Spleen (tissue), 11 donors: ENCODE results near the gene TSHB. TPM values are rescaled to one million over a fixed set of nuclear protein-coding genes. Genes with fewer than 3 reads are reported as not detected.

Experiments
- DNase-seq: peaks from one replicate; pipeline ENCODE4 v3.0.0-alpha.2; 2020
- H3K27ac ChIP-seq, 8 donors: fragments of 200-600 bp; sonication (generic) in 7 of 8; 1 replicate in 4 of 8; 2 replicates in 4 of 8; pipeline versions ENCODE4 v1.5.0 to v1.8.0; 2016 to 2021; ENCODE audit warnings: inconsistent platforms in 4 of 8, mild to moderate bottlenecking in 4 of 8, moderate library complexity in 1 of 8
- H3K27me3 ChIP-seq, 7 donors: fragments of 200-600 bp; sonication (generic) in 6 of 7; replicated peaks in 1 of 7; 1 replicate in 4 of 7; 2 replicates in 3 of 7; pipeline versions ENCODE4 v1.5.0 to v1.8.0; 2016 to 2021; ENCODE audit warnings: inconsistent platforms in 3 of 7, mild to moderate bottlenecking in 1 of 7
- H3K36me3 ChIP-seq, 6 donors: fragments of 200-600 bp; sonication (generic) in 5 of 6; 1 replicate in 4 of 6; 2 replicates in 2 of 6; pipeline versions ENCODE4 v1.5.0 to v1.8.0; 2016 to 2021; ENCODE audit warnings: inconsistent platforms in 2 of 6
- H3K4me1 ChIP-seq, 6 donors: fragments of 200-600 bp; sonication (generic) in 5 of 6; 1 replicate in 3 of 6; 2 replicates in 3 of 6; pipeline versions ENCODE4 v1.5.0 to v1.8.0; 2016 to 2021; ENCODE audit warnings: inconsistent platforms in 3 of 6
- H3K4me3 ChIP-seq, 8 donors: fragments of 200-600 bp; sonication (generic) in 7 of 8; 1 replicate in 4 of 8; 2 replicates in 4 of 8; pipeline versions ENCODE4 v1.5.0 to v1.8.0; 2016 to 2021; ENCODE audit warnings: inconsistent platforms in 4 of 8, mild to moderate bottlenecking in 4 of 8, moderate library complexity in 2 of 8
- H3K9me3 ChIP-seq, 8 donors: fragments of 200-600 bp; sonication (generic) in 7 of 8; 1 replicate in 4 of 8; 2 replicates in 4 of 8; pipeline versions ENCODE4 v1.5.0 to v1.8.0; 2016 to 2021; ENCODE audit warnings: inconsistent platforms in 4 of 8
- CTCF ChIP-seq, 11 experiments: fragments of 200-600 bp in 7 of 11; fragments of 450-650 bp in 4 of 11; sonication (generic) in 4 of 11; IDR thresholded peaks in 8 of 11; conservative IDR thresholded peaks in 3 of 11; 1 replicate in 7 of 11; 2 replicates in 4 of 11; pipeline versions ENCODE4 v1.4.0 to v1.8.0; 2016 to 2021; ENCODE audit warnings: antibody characterized with exemption in 11 of 11, inconsistent platforms in 4 of 11, mild to moderate bottlenecking in 1 of 11
- POLR2A ChIP-seq, 3 donors: fragments of 450-650 bp; IDR thresholded peaks; one replicate each; pipeline ENCODE4 v1.5.1; 2017; ENCODE audit warnings: antibody characterized with exemption in 3 of 3, mild to moderate bottlenecking in 1 of 3
- POLR2AphosphoS5 ChIP-seq, 3 donors: sonication (generic); formaldehyde crosslinking; IDR thresholded peaks; one replicate each; pipeline ENCODE4 v1.5.1; 2017; ENCODE audit warnings: antibody characterized with exemption in 3 of 3
- WGBS, 5 donors: extraction: QIAGEN DNeasy Blood & Tissue Kit in 3 of 5; methylation state at CpG; one replicate each; pipeline versions ENCODE4 v1.1.5 to v1.1.7; 2013 to 2018; 5-methylcytosine and 5-hydroxymethylcytosine counted together
- intact Hi-C: fragments of 100-400 bp; cut with DNase I; formaldehyde crosslinking; loops from one replicate; pipeline ENCODE4 v1.15.0; 2023; ENCODE audit warnings: low total_unique reads
- polyA plus RNA-seq, 3 donors: library from polyadenylated mRNA; stranded (reverse); fragments of 200-250 nt; gene quantifications; one replicate each; pipeline ENCODE4 v1.2.1, GENCODE V29; 2013
- total RNA-seq, 7 donors: library from RNA; depleted of rRNA in 3 of 7; stranded (reverse); fragments of >200 nt in 3 of 7; fragmentation: NEBNext Ultra II Directional in 4 of 7; extraction: Animal tissue kit (Norgen Biotek cat#: 25700) in 4 of 7; gene quantifications; one replicate each; pipeline versions ENCODE4 v1.1.0 to v1.2.1, GENCODE V29; 2016 to 2021
- donor health status: healthy with polysubstance abuse.
- donor health status: DM: no; HTN: no; CAD: no; lungs with moderate emphysema.
- donor health status: DM: no; HTN: no; CAD: no.
- donor health status: Bipolar disorder and iron deficiency.
- donor health status: healthy.
- donor health status: DM: no; HTN: no; CAD: no.
- donor health status: DM: yes; HTN: yes; CAD: no.

The TSHB gene
- total and polyA plus RNA-seq, 10 donors = not detected

- Histone ChIP-seq H3K4me1 (no peaks in the 10 kb centered on the region), H3K27ac (no peak overlapping the region), H3K36me3 (no peaks in the 10 kb centered on the region), H3K27me3 (peaks cover 0 to 9% (median 0%) of the 10 kb centered on the region in 7 donors), H3K9me3 (no peaks in the 10 kb centered on the region), H3K4me3 (no peak overlapping the region)
- TF ChIP-seq POLR2AphosphoS5 (IDR thresholded peaks at IDR 0.05) (no peak), CTCF (IDR thresholded peaks at IDR 0.05 in 8 of 11, conservative IDR thresholded peaks at IDR 0.05 in 3 of 11) (no peak), POLR2A (IDR thresholded peaks at IDR 0.05) (no peak)
- DNase-seq = no peak
- intact Hi-C loops = no loop called here
Observed at GRCh38 chr1:114997510-114998289, 31.9 kb upstream of the TSHB start.

GRCh38 chr1:115006191-115006590 is 23.4 kb upstream of the TSHB start:
- DNase-seq = no peak
- Histone ChIP-seq H3K27me3 (peaks cover 0 to 9% (median 0%) of the 10 kb centered on the region in 7 donors), H3K4me1 (no peaks in the 10 kb centered on the region), H3K27ac (no peak overlapping the region), H3K36me3 (no peaks in the 10 kb centered on the region), H3K9me3 (no peaks in the 10 kb centered on the region), H3K4me3 (no peak overlapping the region)
- 73 to 83% (median 81%) methylated on average over 2 of the region's 2 CpGs for WGBS, 5 donors
- TF ChIP-seq POLR2AphosphoS5 (IDR thresholded peaks at IDR 0.05) = no peak
- no peak for TF ChIP-seq POLR2A (IDR thresholded peaks at IDR 0.05)
- TF ChIP-seq CTCF (IDR thresholded peaks at IDR 0.05 in 8 of 11, conservative IDR thresholded peaks at IDR 0.05 in 3 of 11) = no peak
- intact Hi-C loops = no loop called here

GRCh38 chr1:115012006-115012405 is 17.6 kb upstream of the TSHB start:
- Histone ChIP-seq H3K9me3 (no peaks in the 10 kb centered on the region), H3K27ac (no peak overlapping the region), H3K36me3 (no peaks in the 10 kb centered on the region), H3K4me1 (no peaks in the 10 kb centered on the region), H3K4me3 (no peak overlapping the region), H3K27me3 (no peaks in the 10 kb centered on the region)
- WGBS, 5 donors = 86 to 95% (median 90%) methylated on average over 1 of the region's 1 CpG
- DNase-seq = no peak
- intact Hi-C loops = no loop called here
- TF ChIP-seq POLR2A (IDR thresholded peaks at IDR 0.05) (no peak), POLR2AphosphoS5 (IDR thresholded peaks at IDR 0.05) (no peak), CTCF (IDR thresholded peaks at IDR 0.05 in 8 of 11, conservative IDR thresholded peaks at IDR 0.05 in 3 of 11) (no peak)

- no peak overlapping the region for H3K27ac ChIP-seq
- intact Hi-C loops = no loop called here
- no peak overlapping the region for H3K4me3 ChIP-seq
- no peaks in the 10 kb centered on the region for H3K9me3 ChIP-seq
- no peaks in the 10 kb centered on the region for H3K27me3 ChIP-seq
- TF ChIP-seq POLR2AphosphoS5 (IDR thresholded peaks at IDR 0.05) = no peak
- no peak for TF ChIP-seq POLR2A (IDR thresholded peaks at IDR 0.05)
- TF ChIP-seq CTCF (IDR thresholded peaks at IDR 0.05 in 8 of 11, conservative IDR thresholded peaks at IDR 0.05 in 3 of 11) = no peak
- no peaks in the 10 kb centered on the region for H3K4me1 ChIP-seq
- WGBS, 5 donors = 57 to 89% (median 76%) methylated on average over 1 of the region's 1 CpG
- DNase-seq = no peak
- H3K36me3 ChIP-seq = no peaks in the 10 kb centered on the region
Observed at GRCh38 chr1:115012434-115012833, 17.2 kb upstream of the TSHB start.
